PFSK-1 (cell line): ENCODE data around the gene KLHDC2.

Experiments used
- FOXP2 ChIP-seq: optimal IDR thresholded peaks from 2 replicates; pipeline ENCODE3; 2011; ENCODE audit warnings: borderline replicate concordance, control low read depth, inconsistent platforms; ENCODE audit not compliant: insufficient read depth; ENCODE audit errors: extremely low read length, extremely low read depth
- POLR2AphosphoS5 ChIP-seq: IDR thresholded peaks from 2 replicates; pipeline ENCODE4 v1.6.1; 2012; ENCODE audit warnings: low read depth, mild to moderate bottlenecking, control low read depth, low read length, moderate library complexity
- REST ChIP-seq, 2 experiments: IDR thresholded peaks; 2 replicates each; pipeline versions ENCODE4 v1.6.1 to v1.8.0; 2011 to 2012; ENCODE audit warnings: low read depth in 2 of 2, low read length in 2 of 2, control low read depth in 1 of 2, inconsistent platforms in 1 of 2, mild to moderate bottlenecking in 1 of 2, moderate library complexity in 1 of 2; ENCODE audit not compliant: insufficient read depth in 1 of 2
- SIN3A ChIP-seq: IDR thresholded peaks from 2 replicates; pipeline ENCODE4 v1.6.1; 2012; ENCODE audit warnings: mild to moderate bottlenecking, low read length, moderate library complexity, borderline replicate concordance; ENCODE audit not compliant: insufficient read depth
- TAF1 ChIP-seq: IDR thresholded peaks from 2 replicates; pipeline ENCODE4 v1.6.1; 2012; ENCODE audit warnings: low read length, control low read depth, borderline replicate concordance; ENCODE audit not compliant: insufficient read depth

Gene KLHDC2

GRCh38 chr14:49733836-49734235 lies 34.1 kb upstream of the KLHDC2 start:
- TF ChIP-seq REST (IDR thresholded peaks at IDR 0.05; ENCODE audit: insufficient read depth in 1 of 2, low read depth in 2 of 2, low read length in 2 of 2) (no peak), FOXP2 (no peak), POLR2AphosphoS5 (no peak), TAF1 (no peak)

- no peak for TF ChIP-seq SIN3A
- no peak for TF ChIP-seq POLR2AphosphoS5
- TF ChIP-seq REST (IDR thresholded peaks at IDR 0.05; ENCODE audit: insufficient read depth in 1 of 2, low read depth in 2 of 2, low read length in 2 of 2): no peak
- no peak for TF ChIP-seq TAF1
- TF ChIP-seq FOXP2: no peak
These were observed 22.8 kb upstream of the KLHDC2 start for GRCh38 chr14:49745191-49745590.

GRCh38 chr14:49754570-49755097 lies 13.3 kb upstream of the KLHDC2 start:
- TF ChIP-seq TAF1: no peak
- no peak for TF ChIP-seq FOXP2
- no peak for TF ChIP-seq POLR2AphosphoS5
- no peak for TF ChIP-seq REST (IDR thresholded peaks at IDR 0.05; ENCODE audit: insufficient read depth in 1 of 2, low read depth in 2 of 2, low read length in 2 of 2)
- TF ChIP-seq SIN3A: no peak

- no peak for TF ChIP-seq TAF1
- TF ChIP-seq POLR2AphosphoS5: no peak
These were observed 12.6 kb upstream of the KLHDC2 start for GRCh38 chr14:49755378-49755777.

GRCh38 chr14:49761839-49762551 lies 6.0 kb upstream of the KLHDC2 start:
- no peak for TF ChIP-seq FOXP2
- no peak for TF ChIP-seq POLR2AphosphoS5
- no peak for TF ChIP-seq SIN3A
- no peak for TF ChIP-seq TAF1
- TF ChIP-seq REST (IDR thresholded peaks at IDR 0.05; ENCODE audit: insufficient read depth in 1 of 2, low read depth in 2 of 2, low read length in 2 of 2): no peak
